KOPT-K1 (cell line): ENCODE measurements around the gene B4GALNT3.
"Not testable (repeated sequence)": the region's sequence is repeated elsewhere in the genome, so short reads cannot be mapped to it uniquely, and the experiment has no call there.

Source experiments
- H3K27ac ChIP-seq: fragments of 200-600 bp; sonication (generic); 2 replicates; pipeline ENCODE4 v1.5.1; 2016; ENCODE audit warnings: antibody characterized with exemption, mild to moderate bottlenecking, low read depth, low read length; ENCODE audit not compliant: poor library complexity, severe bottlenecking
- H3K36me3 ChIP-seq: fragments of 200-600 bp; sonication (generic); 2 replicates; pipeline ENCODE4 v1.5.1; 2017; ENCODE audit warnings: antibody characterized with exemption, mild to moderate bottlenecking, low read length, moderate library complexity; ENCODE audit not compliant: insufficient read depth
- H3K9me3 ChIP-seq: fragments of 200-600 bp; sonication (generic); 2 replicates; pipeline ENCODE4 v1.5.1; 2017; ENCODE audit warnings: antibody characterized with exemption, low read length, mild to moderate bottlenecking; ENCODE audit not compliant: insufficient read depth, poor library complexity, severe bottlenecking

The B4GALNT3 gene

GRCh38 chr12:573232-573631, 113.5 kb downstream of the B4GALNT3 start:
- H3K9me3 ChIP-seq: no peaks in the 10 kb centered on the region
- H3K36me3 ChIP-seq: no peaks in the 10 kb centered on the region
- H3K27ac ChIP-seq: no peak overlapping the region

GRCh38 chr12:574475-575128, 114.9 kb downstream of the B4GALNT3 start:
- Histone ChIP-seq H3K9me3 (no peaks in the 10 kb centered on the region), H3K27ac (peak overlapping the region; percentile 75), H3K36me3 (no peaks in the 10 kb centered on the region)

- Histone ChIP-seq H3K27ac (peak overlapping the region; percentile 75), H3K9me3 (no peaks in the 10 kb centered on the region), H3K36me3 (no peaks in the 10 kb centered on the region)
Measured at GRCh38 chr12:575129-575502, 115.4 kb downstream of the B4GALNT3 start.

DNA sequence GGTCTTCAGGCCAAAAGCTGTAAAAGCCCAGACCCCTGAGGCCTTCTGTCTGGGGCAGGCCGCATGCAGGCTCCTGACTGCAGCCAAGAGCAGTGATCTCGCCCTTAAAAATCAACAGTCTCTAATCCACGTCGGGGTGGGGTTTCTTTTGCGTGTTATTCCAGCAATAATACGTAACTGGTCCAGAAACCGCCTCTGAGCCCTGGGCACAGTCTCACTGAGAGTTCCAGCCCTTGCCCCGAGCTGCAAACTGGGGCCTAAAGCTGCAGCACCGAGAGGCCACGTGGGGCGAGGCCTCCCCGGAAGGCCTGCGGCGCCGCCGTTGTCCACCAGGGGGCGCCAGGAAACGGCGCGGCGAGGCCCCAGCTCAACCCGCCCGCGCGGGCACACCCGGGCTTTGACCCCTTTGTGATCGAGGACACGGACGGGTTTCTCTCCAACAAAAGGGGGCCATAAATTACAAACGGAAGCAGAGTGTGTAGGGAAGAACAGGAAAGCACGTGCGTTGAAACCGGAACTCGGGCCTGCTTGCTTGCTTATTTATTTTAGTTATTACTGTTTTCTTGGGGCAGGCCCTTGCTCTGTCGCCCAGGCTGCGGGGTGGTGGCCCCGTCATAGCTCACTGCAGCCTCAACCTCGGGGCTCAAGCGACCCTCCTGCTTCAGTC, 116.3 kb downstream of the B4GALNT3 start:
- H3K36me3 ChIP-seq: no peaks in the 10 kb centered on the region
- peak overlapping the region; percentile 75 for H3K27ac ChIP-seq
- no peaks in the 10 kb centered on the region for H3K9me3 ChIP-seq

DNA sequence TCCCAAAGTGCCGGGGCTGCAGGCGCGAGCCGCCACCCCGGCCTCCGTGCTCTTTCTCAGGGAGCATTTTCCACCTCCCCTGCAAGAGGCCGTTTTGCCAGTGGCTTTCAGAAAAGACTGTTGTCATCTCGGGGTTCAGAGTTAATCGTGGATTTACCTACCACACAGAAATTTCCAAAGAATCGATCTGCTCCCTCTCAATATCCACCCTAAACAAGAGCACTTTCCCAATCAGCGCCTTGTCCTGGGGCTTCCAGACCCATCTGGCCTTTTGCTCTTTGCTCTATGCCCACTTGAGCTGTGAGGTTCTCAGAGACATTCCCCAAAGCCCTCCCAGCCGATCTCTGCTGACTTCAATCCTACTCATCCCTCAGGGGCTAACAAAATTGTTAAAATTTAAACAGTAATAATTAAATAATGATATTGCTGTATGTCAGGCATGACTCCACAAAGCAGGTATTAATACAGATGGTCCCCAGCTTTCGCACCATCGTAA, 116.9 kb downstream of the B4GALNT3 start:
- peak overlapping the region; percentile 75 for H3K27ac ChIP-seq
- no peaks in the 10 kb centered on the region for H3K36me3 ChIP-seq
- H3K9me3 ChIP-seq: no peaks in the 10 kb centered on the region

DNA sequence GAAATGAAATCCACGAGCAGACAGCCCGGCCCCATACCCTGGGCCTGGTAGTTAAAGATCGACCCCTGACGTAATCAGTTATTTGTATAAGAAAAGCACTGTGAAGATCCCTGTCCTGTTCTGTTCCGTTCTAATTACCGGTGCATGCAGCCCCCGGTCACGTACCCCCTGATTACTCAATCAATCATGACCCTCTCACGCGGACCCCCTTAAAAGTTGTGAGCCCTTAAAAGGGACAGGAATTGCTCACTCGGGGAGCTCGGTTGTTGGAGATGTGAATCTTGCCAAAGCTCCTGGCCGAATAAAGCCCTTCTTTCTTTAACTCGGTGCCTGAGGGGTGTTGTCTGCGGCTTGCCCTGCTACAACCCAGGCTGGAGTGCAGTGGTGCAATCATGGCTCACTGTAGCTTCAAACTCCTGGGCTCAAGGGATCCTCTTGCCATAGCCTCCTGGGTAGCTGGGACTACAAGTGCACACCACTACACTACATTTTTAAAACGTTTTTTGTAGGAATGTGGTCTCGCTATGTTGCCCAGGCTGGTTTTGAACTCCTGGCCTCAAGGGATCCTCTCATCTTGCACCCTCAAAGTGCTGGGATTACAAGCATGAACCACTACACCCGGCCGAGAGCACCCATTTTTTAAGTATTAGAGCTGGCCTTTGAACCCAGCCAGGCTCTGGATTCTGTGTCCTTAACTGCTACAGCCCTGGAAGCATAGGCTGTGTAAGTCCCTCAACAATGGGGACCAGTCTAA, 118.4 kb downstream of the B4GALNT3 start:
- not testable (repeated sequence) for H3K36me3 ChIP-seq, H3K9me3 ChIP-seq, H3K27ac ChIP-seq

DNA sequence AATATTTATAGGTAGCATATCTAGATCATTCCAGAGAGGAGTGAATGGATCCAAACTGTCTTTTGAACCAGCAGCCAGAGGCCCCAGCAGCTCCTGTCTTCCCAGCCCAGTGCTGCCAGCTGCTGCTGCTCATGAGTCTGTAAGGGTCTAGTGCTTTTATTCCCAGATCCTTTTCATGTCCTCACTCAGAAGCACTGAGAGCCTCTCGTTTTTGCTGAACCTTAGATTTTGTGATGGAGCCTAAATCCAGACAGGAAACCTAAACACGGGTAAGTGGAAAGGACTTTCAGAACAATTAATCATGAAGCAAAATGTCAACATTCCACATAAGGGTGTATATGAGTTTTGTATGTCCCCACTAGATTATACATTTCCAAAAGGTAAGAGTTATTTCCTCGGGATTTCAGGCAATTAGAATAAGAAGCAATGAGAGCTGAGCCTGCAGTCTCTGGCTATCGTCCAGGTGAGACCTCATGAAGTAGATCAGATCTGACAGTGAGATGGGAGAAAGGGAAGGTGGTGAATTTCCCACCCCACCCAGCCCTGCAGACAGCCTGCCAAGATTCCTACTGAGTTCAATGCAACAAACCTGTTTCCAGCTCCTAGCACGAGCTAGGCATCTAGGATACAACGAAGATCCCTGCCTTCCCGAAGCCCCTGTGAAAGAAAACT, 119.1 kb downstream of the B4GALNT3 start:
- H3K27ac ChIP-seq: no peak overlapping the region
- H3K9me3 ChIP-seq: no peaks in the 10 kb centered on the region
- no peaks in the 10 kb centered on the region for H3K36me3 ChIP-seq

DNA sequence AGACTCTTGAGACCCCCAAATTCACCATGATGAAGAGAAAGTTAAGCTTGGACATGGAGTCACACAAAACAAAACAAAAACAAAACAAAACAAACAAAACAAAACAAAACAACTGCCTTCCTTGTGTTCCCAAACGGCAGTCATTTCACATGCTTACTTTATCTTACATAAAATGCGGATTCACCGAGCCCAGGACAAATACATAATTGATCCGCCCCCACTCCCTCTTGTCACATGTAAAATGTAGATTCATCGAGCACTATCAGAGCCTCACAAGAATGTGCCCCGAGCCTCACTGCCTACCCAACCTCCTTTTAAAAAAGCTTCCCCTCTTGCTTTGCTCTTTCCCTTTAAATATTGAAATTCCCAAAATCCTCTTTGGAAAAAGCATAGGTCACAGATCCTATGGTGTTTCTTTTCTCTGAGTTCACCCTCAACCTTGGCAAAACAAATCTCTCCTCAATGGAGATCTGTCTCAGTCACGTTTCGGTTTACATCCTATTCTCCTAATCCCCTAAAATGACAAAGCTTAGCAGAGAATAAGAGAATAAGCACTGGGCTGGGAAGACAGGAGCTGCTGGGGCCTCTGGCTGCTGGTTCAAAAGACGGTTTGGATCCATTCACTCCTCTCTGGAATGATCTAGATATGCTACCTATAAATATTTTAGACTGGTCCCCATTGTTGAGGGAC, 119.8 kb downstream of the B4GALNT3 start:
- no peak overlapping the region for H3K27ac ChIP-seq
- H3K36me3 ChIP-seq: no peaks in the 10 kb centered on the region
- no peaks in the 10 kb centered on the region for H3K9me3 ChIP-seq

DNA sequence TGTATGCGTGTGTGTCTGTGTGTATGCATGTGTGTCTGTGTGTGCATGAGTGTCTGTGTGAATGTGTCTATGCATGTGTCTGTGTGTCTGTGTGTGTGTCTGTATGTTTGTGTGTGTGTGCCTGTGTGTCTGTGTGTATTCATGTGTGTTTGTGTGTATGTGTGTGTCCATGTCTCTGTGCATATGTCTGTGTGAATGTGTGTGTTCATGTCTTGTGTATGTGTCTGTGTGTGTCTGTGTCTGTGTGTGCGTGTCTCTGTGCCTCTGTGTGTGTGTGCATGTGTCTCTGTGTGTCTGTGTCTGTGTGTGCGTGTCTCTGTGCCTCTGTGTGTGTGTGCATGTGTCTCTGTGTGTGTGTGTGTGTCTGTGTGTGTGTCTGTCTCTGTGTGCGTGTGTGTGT, 121.1 kb downstream of the B4GALNT3 start:
- H3K27ac ChIP-seq: no peak overlapping the region
- H3K36me3 ChIP-seq: no peaks in the 10 kb centered on the region
- H3K9me3 ChIP-seq: no peaks in the 10 kb centered on the region

GRCh38 chr12:581321-581720, 121.6 kb downstream of the B4GALNT3 start:
- H3K9me3 ChIP-seq: no peaks in the 10 kb centered on the region
- H3K27ac ChIP-seq: no peak overlapping the region
- H3K36me3 ChIP-seq: no peaks in the 10 kb centered on the region

GRCh38 chr12:581746-582145, 122.0 kb downstream of the B4GALNT3 start:
- H3K27ac ChIP-seq: no peak overlapping the region
- no peaks in the 10 kb centered on the region for H3K9me3 ChIP-seq
- no peaks in the 10 kb centered on the region for H3K36me3 ChIP-seq

DNA sequence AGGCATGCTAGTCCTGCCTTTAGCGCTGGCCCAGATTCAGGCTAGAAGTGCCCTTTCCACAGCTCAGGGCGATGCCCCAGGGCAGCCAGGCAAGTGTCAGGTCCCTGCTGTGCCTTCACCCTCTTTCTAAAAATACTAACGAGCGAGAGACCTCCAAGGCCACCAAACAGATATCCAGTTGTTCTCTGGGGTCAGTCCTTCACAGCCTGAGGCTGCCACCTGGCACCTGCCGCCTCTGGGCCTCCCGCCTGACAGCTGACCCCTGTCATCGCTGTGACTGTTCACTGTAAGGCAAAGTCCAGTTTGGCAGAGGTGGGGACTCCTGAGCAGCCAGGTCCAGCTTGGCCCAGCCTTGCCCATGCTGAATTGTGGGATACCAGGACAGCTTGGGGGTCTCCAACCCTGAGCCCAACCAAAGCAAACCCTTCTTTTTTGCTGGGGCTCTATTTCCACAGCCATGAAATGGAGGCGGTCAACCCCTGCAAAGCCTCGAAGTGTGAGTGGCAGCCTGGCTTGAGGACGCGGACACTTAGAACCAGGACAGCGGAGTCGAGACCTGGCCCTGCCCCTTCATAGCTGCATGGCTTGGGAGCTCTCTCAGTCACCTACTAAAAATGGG, 123.6 kb downstream of the B4GALNT3 start:
- Histone ChIP-seq H3K27ac (no peak overlapping the region), H3K9me3 (peaks cover under 1% of the 10 kb centered on the region), H3K36me3 (no peaks in the 10 kb centered on the region)

DNA sequence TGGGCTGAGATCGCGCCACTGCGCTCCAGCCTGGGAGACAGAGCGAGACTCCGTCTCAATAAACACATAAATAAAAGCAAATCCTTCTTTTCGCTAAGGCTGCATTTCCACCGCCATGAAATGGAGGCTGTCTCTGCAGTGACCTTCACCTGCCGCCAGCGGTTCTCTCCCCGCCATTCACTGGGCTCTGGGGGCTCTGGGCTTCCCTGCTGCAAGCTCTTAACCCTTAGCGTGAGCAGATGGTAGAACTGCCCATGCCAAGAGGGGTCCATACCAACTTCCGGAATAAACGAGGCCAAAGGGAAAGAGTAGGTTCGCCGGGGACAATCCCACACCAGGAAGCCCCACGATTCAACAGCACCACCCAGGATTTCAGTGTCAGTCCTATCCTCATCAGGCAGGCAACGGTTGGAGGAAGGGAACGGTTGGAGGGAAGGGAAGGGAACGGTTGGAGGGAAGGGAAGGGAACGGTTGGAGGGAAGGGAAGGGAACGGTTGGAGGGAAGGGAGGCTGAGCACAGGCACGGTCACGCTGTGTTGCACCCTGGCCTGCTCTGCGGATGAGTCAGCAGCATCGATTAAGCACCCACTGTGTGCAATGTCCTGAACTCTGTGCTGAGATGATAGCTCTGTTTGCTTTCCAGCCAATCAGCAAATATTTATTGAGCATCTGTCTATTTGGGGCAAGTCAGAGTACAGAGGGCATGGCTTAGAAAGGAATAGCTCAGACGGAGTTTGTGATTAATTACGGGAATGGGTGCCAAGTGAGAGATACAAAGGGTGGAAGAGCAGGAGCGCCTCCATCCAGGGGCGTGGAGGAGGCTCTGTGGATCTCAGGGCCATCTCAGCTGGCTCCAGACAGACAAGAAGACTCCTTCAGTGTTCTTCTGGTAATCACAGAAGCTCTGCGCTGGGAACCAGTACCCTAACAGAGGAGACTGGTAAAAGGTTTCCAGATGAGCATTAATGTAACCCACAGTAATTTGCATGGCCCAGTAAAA, 125.6 kb downstream of the B4GALNT3 start:
- H3K27ac ChIP-seq: no peak overlapping the region
- peaks cover 5% of the 10 kb centered on the region for H3K9me3 ChIP-seq
- no peaks in the 10 kb centered on the region for H3K36me3 ChIP-seq
